GM12875 (cell line): ENCODE measurements around the gene KCNMA1.

Source experiments
- H3K4me3 ChIP-seq: one replicate; pipeline ENCODE4 v1.5.1; 2011; ENCODE audit warnings: low read depth, low read length, control low read depth
- TF ChIP-seq, protein P1 (sequence below): IDR thresholded peaks from 2 replicates; pipeline ENCODE4 v1.5.1; 2011; ENCODE audit warnings: low read depth, mild to moderate bottlenecking, control low read depth, inconsistent platforms, low read length, moderate library complexity, borderline replicate concordance; ENCODE audit not compliant: insufficient read depth

The KCNMA1 gene

GRCh38 chr10:77267703-77268675 lies 369.6 kb downstream of the KCNMA1 start:
- TF ChIP-seq, protein P1, sequence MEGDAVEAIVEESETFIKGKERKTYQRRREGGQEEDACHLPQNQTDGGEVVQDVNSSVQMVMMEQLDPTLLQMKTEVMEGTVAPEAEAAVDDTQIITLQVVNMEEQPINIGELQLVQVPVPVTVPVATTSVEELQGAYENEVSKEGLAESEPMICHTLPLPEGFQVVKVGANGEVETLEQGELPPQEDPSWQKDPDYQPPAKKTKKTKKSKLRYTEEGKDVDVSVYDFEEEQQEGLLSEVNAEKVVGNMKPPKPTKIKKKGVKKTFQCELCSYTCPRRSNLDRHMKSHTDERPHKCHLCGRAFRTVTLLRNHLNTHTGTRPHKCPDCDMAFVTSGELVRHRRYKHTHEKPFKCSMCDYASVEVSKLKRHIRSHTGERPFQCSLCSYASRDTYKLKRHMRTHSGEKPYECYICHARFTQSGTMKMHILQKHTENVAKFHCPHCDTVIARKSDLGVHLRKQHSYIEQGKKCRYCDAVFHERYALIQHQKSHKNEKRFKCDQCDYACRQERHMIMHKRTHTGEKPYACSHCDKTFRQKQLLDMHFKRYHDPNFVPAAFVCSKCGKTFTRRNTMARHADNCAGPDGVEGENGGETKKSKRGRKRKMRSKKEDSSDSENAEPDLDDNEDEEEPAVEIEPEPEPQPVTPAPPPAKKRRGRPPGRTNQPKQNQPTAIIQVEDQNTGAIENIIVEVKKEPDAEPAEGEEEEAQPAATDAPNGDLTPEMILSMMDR: no peak

DNA sequence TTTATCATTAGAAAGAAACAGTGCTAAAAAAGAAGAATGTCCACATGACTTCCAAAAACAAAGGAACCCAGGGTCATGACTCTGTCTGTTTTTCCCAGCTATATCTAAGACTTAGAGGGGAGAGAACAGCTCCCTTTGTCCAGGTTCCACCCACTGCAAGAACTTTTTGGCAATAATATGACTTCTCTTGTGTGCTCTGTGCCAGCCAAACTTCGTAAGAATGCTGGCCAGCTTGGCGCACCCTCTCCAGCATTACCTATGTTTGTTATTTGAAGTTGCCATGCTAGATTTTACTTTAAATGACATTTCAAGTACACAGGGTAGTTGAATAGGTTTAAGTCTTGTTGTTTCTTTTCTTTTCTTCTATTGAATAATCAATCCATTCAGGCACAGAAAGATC lies 371.4 kb downstream of the KCNMA1 start:
- TF ChIP-seq, protein P1: no peak
- no peak overlapping the region for H3K4me3 ChIP-seq

More at GRCh38 chr10:77267703-77268675, 369.6 kb downstream of the KCNMA1 start:
- H3K4me3 ChIP-seq: no peak overlapping the region

- no peak overlapping the region for H3K4me3 ChIP-seq
- TF ChIP-seq, protein P1: no peak
These were observed 373.1 kb downstream of the KCNMA1 start for GRCh38 chr10:77264527-77264926.

DNA sequence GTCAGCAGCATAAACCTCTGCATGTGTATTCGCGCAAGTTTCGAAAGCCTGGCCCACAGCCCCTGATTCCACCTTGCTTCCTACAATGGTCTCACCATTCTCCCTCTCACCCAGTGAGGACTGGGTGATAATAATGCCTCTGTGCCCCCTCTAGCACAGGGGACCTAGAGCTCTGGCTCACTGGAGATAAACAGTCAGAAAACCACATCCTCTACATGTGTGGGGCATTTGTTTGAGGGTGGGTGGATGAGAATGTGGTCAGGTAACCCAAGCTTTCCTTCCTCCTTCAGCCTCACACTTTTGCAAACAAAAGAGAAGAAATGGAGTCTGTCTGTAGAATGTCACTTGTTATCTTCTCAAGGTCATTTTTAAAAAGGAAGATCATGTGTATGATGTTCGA lies 373.5 kb downstream of the KCNMA1 start:
- TF ChIP-seq, protein P1: no peak
- no peak overlapping the region for H3K4me3 ChIP-seq

DNA sequence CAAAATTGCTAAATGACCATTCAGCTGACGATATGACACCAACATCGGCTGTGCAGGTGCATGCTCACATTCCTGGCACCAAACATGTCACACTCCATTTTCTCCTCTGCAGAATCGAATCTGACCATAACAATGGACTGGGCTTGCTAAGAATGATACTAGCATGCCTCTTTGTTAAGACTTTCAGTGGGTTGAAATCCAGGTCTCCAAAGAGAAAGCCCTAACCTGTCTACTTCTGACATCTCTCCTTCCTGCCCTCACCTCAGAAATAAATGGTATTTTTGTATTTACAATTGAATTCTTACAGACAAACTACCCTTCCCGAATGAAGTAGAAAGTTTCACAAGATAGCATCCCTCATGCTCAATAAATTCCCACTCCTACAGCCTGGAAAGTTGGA lies 373.9 kb downstream of the KCNMA1 start:
- H3K4me3 ChIP-seq: no peak overlapping the region
- TF ChIP-seq, protein P1: no peak

- H3K4me3 ChIP-seq: no peak overlapping the region
- TF ChIP-seq, protein P1: no peak
These were observed 376.5 kb downstream of the KCNMA1 start for GRCh38 chr10:77261146-77261545.
